Stimulated activated naive B cell treated with anti-CD40 and anti-IgM and Interleukin-4, amounts not matched to agents 10 μg/mL and 1 μg/mL and 100 μg/mL, for 72 hours (primary cell): ENCODE results near the gene PCP2.

Experiments
- ATAC-seq, 2 donors: fragments of 150-1000 bp; cut with Tn5 transposase; replicated peaks; 2 replicates each; pipeline ENCODE4 v1.10.0; 2021; ENCODE audit warnings: moderate library complexity in 1 of 2
- DNase-seq: peaks from one replicate; pipeline ENCODE4 v3.0.0; 2021
- H3K27ac Mint-ChIP-seq: one replicate; pipeline ENCODE4 v1.8.0; 2022; ENCODE audit warnings: mild to moderate bottlenecking, mixed read lengths
- H3K27me3 Mint-ChIP-seq, 2 donors: one replicate each; pipeline ENCODE4 v1.8.0; 2022; ENCODE audit warnings: mixed read lengths in 2 of 2
- H3K36me3 Mint-ChIP-seq, 2 donors: one replicate each; pipeline ENCODE4 v1.8.0; 2022; ENCODE audit warnings: mixed read lengths in 2 of 2, mild to moderate bottlenecking in 1 of 2
- H3K4me1 Mint-ChIP-seq, 2 donors: one replicate each; pipeline ENCODE4 v1.8.0; 2022; ENCODE audit warnings: mixed read lengths in 2 of 2, mild to moderate bottlenecking in 1 of 2
- H3K4me3 Mint-ChIP-seq, 2 donors: one replicate each; pipeline ENCODE4 v1.8.0; 2022; ENCODE audit warnings: mild to moderate bottlenecking in 2 of 2, mixed read lengths in 2 of 2, moderate library complexity in 1 of 2
- H3K9me3 Mint-ChIP-seq, 2 donors: one replicate each; pipeline ENCODE4 v1.8.0; 2022; ENCODE audit warnings: mixed read lengths in 2 of 2, mild to moderate bottlenecking in 1 of 2

PCP2 gene

DNA sequence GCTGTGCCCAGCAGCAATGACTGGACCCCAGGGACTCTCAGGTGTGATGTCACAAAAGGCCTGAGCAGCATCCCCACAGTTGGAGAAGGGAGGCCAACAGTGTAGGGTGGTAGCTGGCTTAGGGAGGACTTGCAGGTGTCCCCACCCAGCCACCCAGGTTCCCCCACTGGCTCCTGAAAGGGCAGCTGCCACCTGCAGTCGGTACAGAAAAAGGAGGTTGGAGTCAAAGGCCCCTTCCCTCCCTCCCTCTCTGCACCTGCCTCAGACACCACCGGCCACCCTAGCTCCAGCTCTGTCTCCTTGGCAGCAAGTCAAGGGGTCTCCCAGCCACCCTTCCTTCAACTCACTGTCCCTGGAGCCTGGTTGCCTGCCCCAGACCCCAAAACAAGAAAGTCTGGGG is at the start of gene PCP2:
TSS of gene PCP2 (minus strand) at position 22 of the 400 bp plus-strand sequence. CDS start 262 bp downstream, outside the sequence.
- no peak for ATAC-seq
- H3K27me3 Mint-ChIP-seq, result no peaks in the 10 kb centered on the region
- peak within 1 kb of the TSS in 1 of 2 donors; percentile 32 for H3K4me3 Mint-ChIP-seq
- peaks cover 33 to 34% of the 10 kb centered on the region in 2 donors for H3K36me3 Mint-ChIP-seq
- DNase-seq, result no peak
- H3K4me1 Mint-ChIP-seq, result peaks cover 34 to 81% of the 10 kb centered on the region in 2 donors
- H3K9me3 Mint-ChIP-seq, result no peaks in the 10 kb centered on the region
- H3K27ac Mint-ChIP-seq, result peak within 1 kb of the TSS; percentile 10

DNA sequence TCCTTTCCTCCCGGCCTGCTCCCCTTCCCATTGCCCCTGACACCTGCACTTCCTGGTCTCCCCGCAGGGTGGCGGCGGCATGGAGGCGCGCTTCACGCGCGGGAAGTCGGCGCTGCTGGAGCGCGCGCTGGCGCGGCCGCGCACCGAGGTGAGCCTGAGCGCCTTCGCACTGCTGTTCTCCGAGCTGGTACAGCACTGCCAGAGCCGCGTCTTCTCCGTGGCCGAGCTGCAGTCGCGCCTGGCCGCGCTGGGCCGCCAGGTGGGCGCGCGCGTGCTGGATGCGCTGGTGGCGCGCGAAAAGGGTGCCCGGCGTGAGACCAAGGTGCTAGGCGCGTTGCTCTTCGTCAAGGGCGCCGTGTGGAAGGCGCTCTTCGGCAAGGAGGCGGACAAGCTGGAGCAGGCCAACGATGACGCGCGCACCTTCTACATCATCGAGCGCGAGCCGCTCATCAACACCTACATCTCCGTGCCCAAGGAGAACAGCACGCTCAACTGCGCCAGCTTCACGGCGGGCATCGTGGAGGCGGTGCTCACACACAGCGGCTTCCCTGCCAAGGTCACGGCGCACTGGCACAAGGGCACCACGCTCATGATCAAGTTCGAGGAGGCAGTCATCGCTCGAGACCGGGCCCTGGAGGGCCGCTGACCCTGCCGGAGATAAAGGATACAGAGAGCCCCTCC is 48.8 kb upstream of the PCP2 start:
- Mint-ChIP-seq H3K27ac (peak overlapping the region; percentile 98), H3K36me3 (peaks cover 35 to 48% of the 10 kb centered on the region in 2 donors), H3K4me1 (peaks cover 47 to 78% of the 10 kb centered on the region in 2 donors), H3K9me3 (no peaks in the 10 kb centered on the region), H3K27me3 (peaks cover 5 to 6% of the 10 kb centered on the region in 2 donors), H3K4me3 (peak overlapping the region; percentile 96 to 97)
- no peak for DNase-seq
- ATAC-seq, result no peak

- Mint-ChIP-seq H3K27me3 (peaks cover 9% of the 10 kb centered on the region in 2 donors), H3K27ac (peak overlapping the region; percentile 98), H3K4me1 (peaks cover 50 to 81% of the 10 kb centered on the region in 2 donors), H3K9me3 (no peaks in the 10 kb centered on the region), H3K36me3 (peaks cover 30 to 42% of the 10 kb centered on the region in 2 donors), H3K4me3 (peak overlapping the region; percentile 96 to 97)
- ATAC-seq (peak; percentile 42 to 58), DNase-seq (peak; percentile 85)
These were observed 48.0 kb upstream of the PCP2 start for GRCh38 chr19:7681340-7682174.

- Mint-ChIP-seq H3K36me3 (peaks cover 25 to 36% of the 10 kb centered on the region in 2 donors), H3K27ac (peak within 1 kb of the TSS; percentile 98), H3K9me3 (no peaks in the 10 kb centered on the region), H3K27me3 (peaks cover 12 to 13% of the 10 kb centered on the region in 2 donors), H3K4me1 (peaks cover 50 to 81% of the 10 kb centered on the region in 2 donors), H3K4me3 (peak within 1 kb of the TSS; percentile 96 to 97)
- DNase-seq (peak; percentile 85), ATAC-seq (peak; percentile 14 to 35)
These were observed 47.3 kb upstream of the PCP2 start, which contains the start of gene TRAPPC5 for GRCh38 chr19:7680606-7681339. Gene TRAPPC5, plus strand, starts transcription at chr19:7680833. Its CDS starts 1,421 bp downstream, at chr19:7682254.

- no peak for DNase-seq
- Mint-ChIP-seq H3K9me3 (no peaks in the 10 kb centered on the region), H3K36me3 (peaks cover 21 to 29% of the 10 kb centered on the region in 2 donors), H3K27ac (peak overlapping the region; percentile 93), H3K4me3 (peak overlapping the region; percentile 96 to 97), H3K4me1 (peaks cover 45 to 75% of the 10 kb centered on the region in 2 donors), H3K27me3 (peaks cover 12 to 15% of the 10 kb centered on the region in 2 donors)
- ATAC-seq, result no peak
These were observed 46.5 kb upstream of the PCP2 start for GRCh38 chr19:7679771-7680605.

DNA sequence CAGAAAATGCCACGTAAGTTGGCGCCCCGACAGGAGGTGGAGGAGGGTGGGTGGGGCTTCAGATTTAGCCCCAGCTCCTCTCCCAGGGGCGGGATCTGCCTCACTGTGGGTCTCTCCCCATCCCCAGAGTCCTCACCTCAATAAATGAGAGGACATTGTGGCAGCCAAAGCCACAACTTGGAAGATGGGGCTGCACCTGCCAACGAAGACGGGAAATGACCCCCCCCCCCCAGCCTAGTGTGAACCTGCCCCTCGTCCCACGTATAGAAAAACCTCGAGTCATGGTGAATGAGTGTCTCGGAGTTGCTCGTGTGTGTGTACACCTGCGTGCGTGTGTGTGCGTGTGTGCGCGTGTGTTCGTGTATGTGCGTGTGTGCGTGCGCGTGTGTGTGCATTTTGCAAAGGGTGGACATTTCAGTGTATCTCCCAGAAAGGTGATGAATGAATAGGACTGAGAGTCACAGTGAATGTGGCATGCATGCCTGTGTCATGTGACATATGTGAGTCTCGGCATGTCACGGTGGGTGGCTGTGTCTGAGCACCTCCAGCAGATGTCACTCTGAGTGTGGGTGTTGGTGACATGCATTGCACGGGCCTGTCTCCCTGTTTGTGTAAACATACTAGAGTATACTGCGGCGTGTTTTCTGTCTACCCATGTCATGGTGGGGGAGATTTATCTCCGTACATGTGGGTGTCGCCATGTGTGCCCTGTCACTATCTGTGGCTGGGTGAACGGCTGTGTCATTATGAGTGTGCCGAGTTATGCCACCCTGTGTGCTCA is 45.6 kb upstream of the PCP2 start:
- Mint-ChIP-seq H3K36me3 (peaks cover 21 to 26% of the 10 kb centered on the region in 2 donors), H3K27me3 (peaks cover 18 to 20% of the 10 kb centered on the region in 2 donors), H3K27ac (peak overlapping the region; percentile 93), H3K9me3 (no peaks in the 10 kb centered on the region), H3K4me3 (peak overlapping the region; percentile 39 to 69), H3K4me1 (peaks cover 47 to 75% of the 10 kb centered on the region in 2 donors)
- peak; percentile 67 to 72 for ATAC-seq
- DNase-seq, result peak; percentile 74

GRCh38 chr19:7677669-7678311 is 44.3 kb upstream of the PCP2 start:
- ATAC-seq (no peak), DNase-seq (no peak)
- Mint-ChIP-seq H3K9me3 (peaks cover 0 to 2% of the 10 kb centered on the region in 2 donors), H3K27ac (peak overlapping the region; percentile 53), H3K4me3 (no peak overlapping the region), H3K4me1 (peaks cover 45 to 65% of the 10 kb centered on the region in 2 donors), H3K27me3 (peaks cover 30 to 32% of the 10 kb centered on the region in 2 donors), H3K36me3 (peaks cover 12 to 14% of the 10 kb centered on the region in 2 donors)

GRCh38 chr19:7676854-7677253 is 43.3 kb upstream of the PCP2 start, which contains the start of gene MCEMP1:
Gene MCEMP1, plus strand, starts transcription at chr19:7677090. Its CDS starts 31 bp downstream, at chr19:7677121.
- peaks cover 41 to 56% of the 10 kb centered on the region in 2 donors for H3K4me1 Mint-ChIP-seq
- H3K27ac Mint-ChIP-seq, result peak within 1 kb of the TSS; percentile 42
- H3K27me3 Mint-ChIP-seq, result peaks cover 36 to 38% of the 10 kb centered on the region in 2 donors
- DNase-seq (no peak), ATAC-seq (no peak)
- H3K9me3 Mint-ChIP-seq, result peaks cover 0 to 2% of the 10 kb centered on the region in 2 donors
- peak within 1 kb of the TSS; percentile 51 to 62 for H3K4me3 Mint-ChIP-seq
- H3K36me3 Mint-ChIP-seq, result peaks cover 7 to 8% of the 10 kb centered on the region in 2 donors

GRCh38 chr19:7676376-7676775 is 42.9 kb upstream of the PCP2 start:
- ATAC-seq (no peak), DNase-seq (no peak)
- Mint-ChIP-seq H3K36me3 (peaks cover 3 to 4% of the 10 kb centered on the region in 2 donors), H3K27ac (peak overlapping the region; percentile 42), H3K27me3 (peaks cover 39 to 41% of the 10 kb centered on the region in 2 donors), H3K4me3 (peak overlapping the region; percentile 51 to 62), H3K9me3 (peaks cover 0 to 2% of the 10 kb centered on the region in 2 donors), H3K4me1 (peaks cover 38 to 51% of the 10 kb centered on the region in 2 donors)

DNA sequence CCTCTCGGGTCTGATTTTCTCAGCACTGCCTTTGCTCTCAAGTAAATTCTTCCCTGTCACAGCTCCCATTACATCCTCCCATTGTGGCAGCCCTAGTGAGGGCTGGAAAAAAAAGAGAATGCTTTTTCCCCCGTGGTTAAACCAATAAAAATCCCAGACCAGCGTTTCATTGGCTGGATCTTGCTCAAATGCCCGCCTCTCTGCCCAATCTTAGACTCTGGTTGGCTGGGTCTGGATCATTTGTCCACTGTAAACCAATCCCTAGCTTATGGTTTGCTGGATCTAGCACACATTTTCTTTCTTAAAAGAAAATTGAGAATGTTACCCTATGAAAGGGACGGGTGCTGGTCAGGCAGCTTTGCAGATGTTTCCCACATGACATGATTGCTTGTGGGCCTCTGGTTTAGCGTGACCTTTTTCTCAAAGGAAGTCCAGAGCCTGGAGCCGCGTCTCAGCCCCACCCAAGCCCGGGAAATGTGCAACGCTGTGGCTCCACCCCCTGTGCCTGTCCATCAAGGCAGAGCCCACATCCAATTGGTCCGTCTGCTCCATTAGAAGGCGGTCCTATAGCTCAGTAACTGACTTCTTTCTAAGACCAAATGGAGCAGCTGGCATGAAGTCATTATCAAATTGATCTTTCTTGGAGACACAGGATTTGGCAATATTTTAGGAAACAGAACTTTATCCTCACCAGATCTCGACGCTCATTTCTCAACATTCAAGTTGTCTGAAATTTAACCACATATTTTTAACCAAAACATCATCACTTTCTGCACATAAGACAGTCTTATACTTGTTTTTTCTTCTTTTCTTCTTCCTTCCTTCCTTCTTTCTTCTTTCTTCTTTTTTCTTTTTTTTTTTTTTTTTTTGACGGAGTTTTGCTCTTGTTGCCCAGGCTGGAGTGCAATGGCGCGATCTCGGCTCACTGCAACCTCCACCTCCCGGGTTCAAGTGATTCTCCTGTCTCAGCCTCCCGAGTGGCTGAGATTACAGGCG is 40.8 kb upstream of the PCP2 start:
- Mint-ChIP-seq H3K27ac (peak overlapping the region; percentile 14), H3K27me3 (peaks cover 54 to 57% of the 10 kb centered on the region in 2 donors), H3K36me3 (peaks cover 0 to 3% of the 10 kb centered on the region in 2 donors), H3K4me3 (no peak overlapping the region), H3K9me3 (peaks cover 0 to 2% of the 10 kb centered on the region in 2 donors), H3K4me1 (peaks cover 37 to 44% of the 10 kb centered on the region in 2 donors)
- DNase-seq (no peak), ATAC-seq (peak in 1 of 2 donors; percentile 28)

DNA sequence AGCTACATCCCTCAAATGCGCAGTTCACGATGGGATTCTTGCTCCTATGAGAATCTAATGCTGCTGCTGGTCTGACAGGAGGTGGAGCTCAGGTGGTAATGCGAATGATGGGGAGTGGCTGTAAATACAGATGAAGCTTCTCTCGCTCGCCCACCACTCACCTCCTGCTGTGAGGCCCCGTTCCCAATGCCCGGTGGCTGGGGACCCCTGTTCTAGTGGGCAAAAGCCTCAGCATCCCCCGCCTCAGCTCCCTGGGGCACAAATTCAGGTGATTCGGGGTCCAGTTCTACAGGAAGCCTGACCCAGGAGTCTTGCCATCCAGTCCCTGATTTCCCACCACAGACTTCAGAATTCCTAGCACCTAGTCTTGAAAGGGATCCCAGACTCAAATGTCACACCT is 39.0 kb upstream of the PCP2 start:
- Mint-ChIP-seq H3K4me1 (peaks cover 25 to 28% of the 10 kb centered on the region in 2 donors), H3K36me3 (peaks cover 0 to 3% of the 10 kb centered on the region in 2 donors), H3K27ac (no peak overlapping the region), H3K27me3 (peaks cover 52 to 58% of the 10 kb centered on the region in 2 donors), H3K9me3 (peaks cover 0 to 2% of the 10 kb centered on the region in 2 donors), H3K4me3 (no peak overlapping the region)
- no peak for ATAC-seq
- DNase-seq, result no peak
